Right lobe of liver (tissue), 4 donors: ENCODE data around the gene EBNA1BP2.

Experiments used
- CTCF ChIP-seq, 4 donors: fragments of 200-600 bp in 3 of 4; fragments of 450-650 bp in 1 of 4; IDR thresholded peaks; one replicate each; pipeline versions ENCODE4 v1.5.1 to v1.8.0; 2016 to 2022; ENCODE audit warnings: antibody characterized with exemption in 4 of 4, mild to moderate bottlenecking in 2 of 4
- POLR2A ChIP-seq: fragments of 450-650 bp; IDR thresholded peaks from one replicate; pipeline ENCODE4 v1.6.1; 2017; ENCODE audit warnings: antibody characterized with exemption, mild to moderate bottlenecking
- donor health status: DM: no; HTN: no; CAD: no.
- donor health status: DM: no; HTN: no; CAD: no.
- donor health status: DM: no; HTN: yes; CAD: no.

GRCh38 chr1:43177691-43178090 is 5.6 kb upstream of the EBNA1BP2 start:
- TF ChIP-seq CTCF (IDR thresholded peaks at IDR 0.05): no peak
- TF ChIP-seq POLR2A: no peak
